ENCODE data around the gene GMCL2. TPM values are rescaled to one million over a fixed set of nuclear protein-coding genes. Genes with fewer than 3 reads are reported as not detected.

Gene GMCL2
- total RNA-seq, 1 experiment from 2014 or later, result not detected

GRCh38 chr5:178210073-178210535, 22.9 kb upstream of the GMCL2 start:
- ATAC-seq, result no peak
- H3K4me3 ChIP-seq (replicated peaks in 1 of 2; ENCODE audit: low read depth in 1 of 2, low read length in 2 of 2), result no peak overlapping the region
- POLR2A ChIA-PET, result no interaction called here
- no peaks in the 10 kb centered on the region for H3K27me3 ChIP-seq (ENCODE audit: insufficient read depth, low read length)
- no peak overlapping the region for H3K9ac ChIP-seq (ENCODE audit: low read length)
- H2AFZ ChIP-seq (ENCODE audit: low read depth, low read length, poor library complexity, severe bottlenecking), result no peak overlapping the region
- no peak overlapping the region for H3K4me2 ChIP-seq (ENCODE audit: low read length)
- RAD21 ChIA-PET (ENCODE audit: low non-redundant PET in 1 of 2, low total read pairs in 2 of 2, uncharacterized antibody in 2 of 2, unreplicated experiment in 2 of 2), result no interaction called here
- H3K27ac ChIP-seq (ENCODE audit: low read depth, low read length), result peak overlapping the region; percentile 17; the same call in 1 of the 2 replicates
- H3K4me1 ChIP-seq (ENCODE audit: control insufficient read depth in 1 of 2, insufficient read depth in 2 of 2, low read length in 2 of 2), result peaks cover 13 to 26% of the 10 kb centered on the region in 2 experiments
- no peak for DNase-seq (ENCODE audit: low read depth, low spot score)
- CTCF ChIA-PET, result no interaction called here
- peaks cover 68% of the 10 kb centered on the region for H3K79me2 ChIP-seq (ENCODE audit: insufficient read depth, low read length)
- peaks cover 62 to 88% of the 10 kb centered on the region in 2 experiments for H3K36me3 ChIP-seq (ENCODE audit: control insufficient read depth in 1 of 2, insufficient read depth in 2 of 2, low read length in 2 of 2)
- BruUV-seq (replicated peaks), result no TSS peak
- intact Hi-C loops (cut with micrococcal nuclease), result no loop called here
- H4K20me1 ChIP-seq (ENCODE audit: insufficient read depth), result peaks cover 57% of the 10 kb centered on the region
- no peak for TF ChIP-seq ZNF274 (IDR thresholded peaks at IDR 0.05; ENCODE audit: low read depth, low read length)
- no peak for TF ChIP-seq ELF1 (IDR thresholded peaks at IDR 0.05; ENCODE audit: borderline replicate concordance, low read depth)
- no peak for TF ChIP-seq POLR2A (IDR thresholded peaks at IDR 0.05; ENCODE audit: borderline replicate concordance, extremely low read depth, insufficient read depth, insufficient read length)
- TF ChIP-seq TCF7L2 (IDR thresholded peaks at IDR 0.05; ENCODE audit: borderline replicate concordance, extremely low read depth, insufficient read depth, insufficient read length), result no peak
- no peak for TF ChIP-seq JUND (IDR thresholded peaks at IDR 0.05)
- TF ChIP-seq, protein P1, sequence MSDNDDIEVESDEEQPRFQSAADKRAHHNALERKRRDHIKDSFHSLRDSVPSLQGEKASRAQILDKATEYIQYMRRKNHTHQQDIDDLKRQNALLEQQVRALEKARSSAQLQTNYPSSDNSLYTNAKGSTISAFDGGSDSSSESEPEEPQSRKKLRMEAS (IDR thresholded peaks at IDR 0.05), result no peak
- no peak for TF ChIP-seq ZBTB33 (IDR thresholded peaks at IDR 0.05; ENCODE audit: extremely low read depth, insufficient replicate concordance, low read length)
- no peak for TF ChIP-seq SP1 (IDR thresholded peaks at IDR 0.05; ENCODE audit: low read depth)
- TF ChIP-seq RAD21 (IDR thresholded peaks at IDR 0.05; ENCODE audit: low read depth), result no peak
- no peak for TF ChIP-seq CEBPB (IDR thresholded peaks at IDR 0.05; ENCODE audit: low read depth)
- no peak for TF ChIP-seq EZH2phosphoT487 (IDR thresholded peaks at IDR 0.05; ENCODE audit: borderline replicate concordance)
- no peak for TF ChIP-seq EZH2 (IDR thresholded peaks at IDR 0.05)
- no peaks in the 10 kb centered on the region for H3K9me2 ChIP-seq (ENCODE audit: insufficient read depth)
- no peaks in the 10 kb centered on the region for H3K9me3 ChIP-seq (ENCODE audit: control insufficient read depth in 1 of 2, insufficient read depth in 1 of 2, low read depth in 1 of 2, low read length in 2 of 2)
